ENCODE data around the gene PDLIM4.
A peak's percentile ranks its signal among the peaks of the same experiment; 100 is the strongest.

Gene PDLIM4

DNA sequence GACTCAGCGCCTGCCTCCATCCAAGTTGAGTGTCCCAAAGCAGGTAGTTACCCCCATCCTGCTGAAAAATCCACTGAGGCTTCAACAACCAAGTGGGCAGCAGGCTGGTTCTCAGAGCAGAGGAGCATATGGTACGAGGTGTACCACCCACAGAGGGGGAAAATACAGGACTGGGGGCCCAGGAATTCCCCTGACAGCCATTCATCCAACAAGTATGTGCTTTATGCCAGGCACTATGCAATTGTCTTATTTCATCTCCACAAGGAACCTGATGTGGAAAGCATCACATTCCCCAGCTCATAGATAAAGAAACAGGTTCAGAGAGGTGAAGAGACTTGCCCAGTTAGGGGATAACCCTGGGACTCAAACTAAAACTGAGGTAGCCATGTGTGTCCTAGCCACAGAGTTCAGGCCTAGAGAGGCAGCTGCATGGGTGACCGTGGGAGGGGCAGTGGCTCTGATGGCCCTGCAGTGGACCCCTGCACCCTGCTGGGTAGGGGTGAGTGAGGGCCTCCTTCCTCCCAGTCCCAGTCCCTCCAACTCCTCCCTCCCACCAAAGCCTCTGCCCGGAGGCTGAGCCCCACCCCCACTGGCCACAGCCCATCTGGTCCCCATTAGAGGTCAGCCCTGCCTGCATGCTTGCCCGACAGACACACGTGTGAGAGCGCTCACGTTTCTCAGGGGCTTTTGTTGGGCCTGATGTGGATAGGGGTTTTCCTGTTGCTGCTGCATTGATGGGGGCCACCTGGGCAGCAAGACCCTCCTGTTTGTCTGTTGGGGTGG lies 11.5 kb downstream of the PDLIM4 start:
- no peak for DNase-seq

DNA sequence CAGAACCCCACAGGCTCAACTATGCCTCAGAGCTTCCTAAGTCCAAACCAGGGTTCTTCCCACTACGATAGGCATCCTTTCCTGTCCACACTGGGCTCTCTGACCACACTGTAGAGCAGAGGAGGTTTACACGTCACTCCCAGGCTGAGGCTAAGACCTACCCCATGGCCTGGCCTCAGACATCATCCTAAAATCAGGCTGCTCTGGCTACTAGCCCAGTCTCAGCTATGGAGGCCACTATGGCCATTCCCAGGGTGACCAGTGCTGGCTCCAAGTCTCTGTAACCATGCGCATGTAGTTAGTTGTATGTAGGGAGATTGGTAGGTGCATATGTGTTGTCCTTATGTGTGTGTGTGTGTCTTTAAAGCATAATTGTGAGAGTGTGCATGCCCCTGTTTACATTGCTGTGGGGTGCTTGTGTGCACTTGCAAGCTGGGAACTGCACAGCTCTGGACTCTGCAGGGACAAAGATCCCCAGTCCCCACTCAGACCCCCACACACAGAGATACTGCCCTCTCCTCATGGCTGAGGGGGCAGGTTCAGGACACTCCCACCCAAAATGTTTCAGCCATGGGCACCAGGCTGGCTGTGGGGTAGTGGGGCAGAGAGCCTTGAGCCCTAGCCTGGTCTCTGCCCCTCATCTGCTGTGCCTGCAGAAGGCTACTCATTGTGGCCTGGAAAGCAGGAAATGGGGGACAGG lies 12.3 kb downstream of the PDLIM4 start:
- no peak for DNase-seq

DNA sequence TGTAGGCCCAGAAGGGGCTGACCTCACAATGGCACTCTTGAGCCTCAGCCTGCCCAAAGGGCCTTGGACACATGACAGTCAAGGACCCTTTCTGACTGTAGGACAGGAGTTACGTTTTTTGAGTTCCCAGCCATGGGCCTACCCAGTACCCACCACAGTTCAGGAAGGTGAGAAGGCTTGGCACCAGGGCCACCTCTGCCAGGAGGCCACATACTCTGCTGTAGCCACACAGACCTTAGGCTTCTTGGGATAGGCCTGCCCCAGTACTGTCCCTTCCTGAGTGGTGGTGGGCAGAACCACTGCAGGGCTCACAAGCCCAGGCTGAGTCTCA lies 12.8 kb downstream of the PDLIM4 start:
- no peak for DNase-seq

DNA sequence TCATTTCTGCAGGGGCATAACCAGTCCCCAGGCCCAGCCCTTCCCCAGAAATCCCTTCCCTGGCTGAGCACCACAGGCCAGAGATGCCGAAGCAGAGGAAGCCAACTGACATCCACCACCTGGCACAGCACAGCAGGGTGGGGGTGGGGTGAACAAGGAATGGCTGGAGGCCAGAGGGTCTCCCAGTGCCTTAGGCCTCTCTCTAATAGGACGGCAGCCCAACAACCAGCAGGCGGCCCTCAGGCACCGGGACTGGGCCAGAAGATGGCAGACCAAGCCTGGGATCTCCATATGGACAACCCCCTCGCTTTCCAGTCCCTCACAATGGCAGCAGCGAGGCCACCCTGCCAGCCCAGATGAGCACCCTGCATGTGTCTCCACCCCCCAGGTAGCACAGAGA lies 13.2 kb downstream of the PDLIM4 start:
- DNase-seq: no peak

DNA sequence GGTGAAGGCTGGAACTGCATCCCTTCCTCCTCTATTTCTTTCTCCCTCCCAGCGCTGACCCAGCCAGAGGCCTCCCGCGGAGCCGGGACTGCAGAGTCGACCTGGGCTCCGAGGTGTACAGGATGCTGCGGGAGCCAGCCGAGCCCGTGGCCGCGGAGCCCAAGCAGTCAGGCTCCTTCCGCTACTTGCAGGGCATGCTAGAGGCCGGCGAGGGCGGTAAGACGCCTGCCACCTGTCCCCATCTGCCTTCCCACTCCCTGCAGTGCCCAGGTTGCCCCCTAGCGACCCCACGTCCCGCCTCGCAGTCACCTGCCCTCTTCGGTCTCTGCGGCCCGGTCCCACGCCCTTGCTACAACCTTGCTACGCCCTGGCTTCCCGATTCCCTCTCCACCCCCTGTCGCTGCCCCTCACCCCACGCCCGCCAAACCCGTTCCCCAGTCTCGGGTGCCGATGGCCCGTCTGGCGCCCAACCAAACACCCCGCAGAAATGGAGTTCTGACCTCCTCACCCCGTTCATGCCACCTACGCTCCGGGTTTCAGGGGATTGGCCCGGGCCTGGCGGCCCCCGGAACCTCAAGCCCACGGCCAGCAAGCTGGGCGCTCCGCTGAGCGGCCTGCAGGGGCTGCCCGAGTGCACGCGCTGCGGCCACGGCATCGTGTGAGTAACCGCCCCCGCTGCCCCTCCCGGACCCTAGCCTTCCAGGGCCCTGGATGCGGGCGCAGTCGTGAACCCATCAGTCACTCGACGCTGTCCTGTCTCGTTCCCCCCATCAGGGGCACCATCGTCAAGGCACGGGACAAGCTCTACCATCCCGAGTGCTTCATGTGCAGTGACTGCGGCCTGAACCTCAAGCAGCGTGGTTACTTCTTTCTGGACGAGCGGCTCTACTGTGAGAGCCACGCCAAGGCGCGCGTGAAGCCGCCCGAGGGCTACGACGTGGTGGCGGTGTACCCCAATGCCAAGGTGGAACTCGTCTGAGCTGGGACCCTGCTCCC lies 14.1 kb downstream of the PDLIM4 start:
- DNase-seq: no peak

DNA sequence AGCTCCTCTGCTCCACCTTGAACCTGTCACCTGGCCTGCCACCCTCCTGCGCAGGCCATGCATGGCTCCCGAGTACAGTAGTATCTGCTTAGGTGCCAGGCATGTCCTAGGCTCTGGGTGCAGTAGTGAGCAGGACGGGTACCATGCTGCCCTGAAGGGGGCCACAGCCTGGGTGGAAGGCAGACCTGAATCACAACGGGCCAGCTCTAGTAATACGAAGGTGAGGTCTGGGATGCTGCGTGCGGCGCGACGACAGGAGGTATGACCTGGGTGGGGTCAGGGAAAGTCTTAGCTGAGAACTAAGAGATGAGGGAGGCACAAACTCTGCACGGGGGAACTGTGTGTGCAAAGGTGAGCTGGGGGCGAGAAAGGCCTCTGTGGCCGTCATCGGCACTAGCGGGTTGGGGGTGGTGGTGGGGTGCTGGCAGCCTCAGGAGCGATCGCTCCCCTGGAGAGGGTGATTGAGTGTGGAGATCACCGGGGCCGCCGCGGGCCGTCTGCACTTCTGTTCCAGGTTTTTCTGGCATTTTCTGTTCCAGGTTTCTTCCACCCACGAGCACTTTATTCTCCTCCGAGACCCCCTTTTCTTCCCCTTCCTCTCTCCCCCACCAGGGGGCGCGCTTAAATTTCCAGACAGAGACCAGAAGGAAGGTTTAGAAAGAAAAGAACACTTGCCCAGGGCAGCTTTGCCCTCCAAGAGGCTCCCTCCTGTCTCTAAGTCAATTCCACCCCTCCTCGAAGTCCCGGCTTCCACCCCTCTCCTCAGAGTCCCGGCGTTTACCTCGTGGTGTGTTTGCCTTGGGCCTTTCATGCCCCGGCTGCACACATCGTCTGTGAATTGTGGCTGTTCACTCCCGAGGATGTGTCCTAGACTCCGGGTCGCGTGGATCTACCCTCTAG lies 15.1 kb downstream of the PDLIM4 start:
- DNase-seq: peak; percentile 43

DNA sequence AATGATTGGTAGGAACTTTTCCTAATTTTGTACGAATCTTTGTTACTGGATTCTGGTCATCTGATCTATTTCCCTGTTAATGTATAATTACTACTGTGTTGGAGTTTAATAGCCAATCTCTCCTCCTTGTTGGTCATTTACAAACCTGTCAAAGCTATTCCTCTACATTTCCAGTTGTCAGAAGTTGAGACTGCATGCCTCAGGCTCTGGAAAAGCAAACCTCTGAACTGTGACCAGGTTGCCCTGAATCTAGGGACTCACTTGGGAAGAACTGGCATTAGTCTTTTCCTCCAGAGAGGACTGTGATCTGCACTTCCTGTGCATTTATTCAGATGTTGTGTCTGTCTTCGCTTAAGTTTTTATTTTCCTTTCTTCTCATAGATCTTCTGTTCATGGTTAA lies 16.1 kb downstream of the PDLIM4 start:
- DNase-seq: no peak

DNA sequence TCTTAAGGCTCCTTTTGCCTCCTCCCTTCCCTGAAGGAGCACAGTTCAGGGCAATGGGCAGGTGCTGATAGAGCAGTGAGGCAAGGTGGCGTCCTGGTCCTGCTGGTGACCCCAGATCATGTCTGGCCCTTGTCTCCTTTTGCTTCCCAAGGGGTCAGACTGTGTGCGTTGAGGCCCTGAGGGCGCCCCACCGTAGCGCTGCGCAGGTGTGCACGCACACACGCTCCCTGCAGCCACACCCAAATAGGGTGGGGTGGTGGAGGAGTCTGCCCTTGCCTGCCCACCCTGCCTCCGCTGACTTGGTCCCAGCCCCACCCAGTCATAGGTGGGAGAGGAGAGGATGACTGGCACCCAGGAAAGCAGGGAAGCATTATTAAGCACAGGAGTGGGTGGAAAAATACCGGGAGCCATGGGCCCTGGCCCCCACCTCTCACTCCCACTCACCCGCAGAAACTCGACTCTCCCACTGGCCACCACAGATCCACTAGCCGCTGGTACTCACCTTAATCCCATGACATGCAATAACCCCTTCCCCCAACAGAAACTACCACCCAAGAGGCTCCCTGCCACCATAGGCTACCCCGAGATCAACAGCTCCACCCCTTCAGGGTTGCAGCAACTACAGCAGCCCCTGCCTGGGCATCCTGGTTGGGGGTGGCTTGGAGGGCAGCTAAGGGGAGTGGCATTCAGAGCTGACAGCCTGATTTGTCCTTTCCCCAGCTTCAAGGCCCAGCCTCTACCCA lies 16.7 kb downstream of the PDLIM4 start:
- DNase-seq: no peak

DNA sequence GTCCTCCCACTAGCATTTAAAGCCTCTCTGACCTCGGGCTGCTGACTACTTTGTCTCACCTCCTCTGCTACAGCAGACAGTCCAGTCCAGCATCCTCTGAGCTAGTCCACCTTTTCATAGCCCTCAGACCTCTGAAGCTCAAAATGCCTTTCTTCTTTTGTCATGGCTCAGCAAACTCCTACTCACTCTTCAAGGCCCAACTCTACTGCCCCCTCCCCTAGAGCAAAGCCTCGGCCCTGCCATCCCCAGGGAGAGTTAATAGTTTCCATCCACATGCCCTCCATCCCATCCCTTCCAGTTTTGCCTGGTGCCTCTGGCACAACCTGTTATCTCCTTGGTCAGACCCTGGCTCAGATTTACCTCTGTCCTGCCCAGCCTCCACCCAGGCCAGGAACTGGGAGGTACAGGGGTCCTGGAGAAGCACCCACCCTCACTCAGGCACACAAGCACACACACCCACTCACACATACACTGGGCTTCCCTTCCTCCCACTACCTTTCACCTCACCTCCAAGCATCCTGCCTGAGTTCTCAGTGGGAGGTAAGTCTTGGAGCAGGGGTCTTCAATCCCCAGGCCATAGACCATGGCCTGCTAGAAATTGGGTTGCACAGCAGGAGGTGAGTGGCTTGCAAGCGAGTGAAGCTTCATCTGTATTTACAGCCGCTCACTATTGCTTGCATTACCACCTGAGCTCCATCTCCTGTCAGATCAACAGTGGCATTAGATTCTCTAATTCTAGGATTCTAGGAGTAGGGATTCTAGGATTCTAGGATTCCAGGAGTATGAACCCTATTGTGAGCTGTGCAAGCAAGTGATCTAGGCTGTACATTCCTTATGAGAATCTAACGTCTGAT lies 18.1 kb downstream of the PDLIM4 start:
- DNase-seq: no peak

DNA sequence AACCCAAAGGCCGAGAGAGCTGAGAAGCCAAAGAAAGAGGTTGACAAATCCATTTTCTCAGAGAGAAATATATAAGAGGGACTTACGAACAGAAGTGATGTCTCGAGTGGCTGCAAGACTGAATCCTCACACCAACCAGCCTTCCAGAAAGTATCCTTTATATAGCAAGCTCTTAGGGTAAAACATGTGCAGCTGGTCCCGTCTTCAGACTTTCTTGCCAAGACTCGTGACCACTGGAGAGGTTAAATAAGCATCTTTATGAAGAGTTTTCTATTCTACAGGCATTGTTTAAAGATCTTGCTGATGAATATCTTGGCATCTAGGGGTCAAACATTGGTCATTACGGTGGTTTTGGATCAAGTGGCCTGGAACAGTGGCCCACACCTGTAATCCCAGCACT lies 19.8 kb downstream of the PDLIM4 start:
- no peak for DNase-seq

DNA sequence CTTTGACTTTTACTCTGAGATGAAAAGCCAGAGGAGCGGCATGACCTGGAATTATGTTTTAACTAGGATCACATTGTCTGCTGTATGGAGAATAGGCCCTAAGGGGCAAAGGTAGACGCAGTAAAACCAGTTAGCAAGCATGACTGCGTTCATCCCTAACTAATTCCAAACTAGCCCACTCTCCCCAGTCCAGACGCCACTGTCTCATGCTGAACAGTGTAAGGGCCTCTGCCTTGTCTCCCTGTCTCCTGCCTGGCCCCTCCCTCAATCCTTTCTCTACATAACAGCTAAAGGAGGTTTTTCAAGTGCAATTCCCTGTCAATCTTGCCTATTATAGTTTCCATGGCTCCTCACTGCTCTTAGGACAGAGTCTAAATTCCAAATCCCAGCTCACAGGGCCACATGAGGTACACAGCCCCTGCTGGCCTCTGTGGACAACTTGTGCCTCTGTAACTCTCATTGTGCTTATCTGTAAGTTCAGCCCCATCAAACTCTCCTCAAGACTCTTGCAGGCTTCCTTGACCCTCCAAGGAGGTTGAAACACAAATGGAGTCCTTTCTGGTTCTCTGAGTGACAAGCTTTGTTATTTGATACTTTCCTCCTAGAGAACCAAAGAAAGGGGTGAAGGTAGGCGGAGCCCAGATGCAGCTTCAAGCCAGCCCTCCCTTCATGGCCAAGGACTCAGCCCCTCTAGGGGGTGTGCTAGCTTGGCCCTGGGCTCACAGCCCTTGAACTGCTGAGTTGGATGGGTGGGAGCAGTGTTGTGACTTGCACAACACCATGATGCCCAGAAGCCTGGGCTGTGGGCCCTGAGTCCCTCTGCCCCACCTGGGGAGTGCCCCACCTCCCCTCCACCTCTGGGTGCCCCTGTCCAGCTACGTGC lies 20.7 kb downstream of the PDLIM4 start:
- no peak for DNase-seq

DNA sequence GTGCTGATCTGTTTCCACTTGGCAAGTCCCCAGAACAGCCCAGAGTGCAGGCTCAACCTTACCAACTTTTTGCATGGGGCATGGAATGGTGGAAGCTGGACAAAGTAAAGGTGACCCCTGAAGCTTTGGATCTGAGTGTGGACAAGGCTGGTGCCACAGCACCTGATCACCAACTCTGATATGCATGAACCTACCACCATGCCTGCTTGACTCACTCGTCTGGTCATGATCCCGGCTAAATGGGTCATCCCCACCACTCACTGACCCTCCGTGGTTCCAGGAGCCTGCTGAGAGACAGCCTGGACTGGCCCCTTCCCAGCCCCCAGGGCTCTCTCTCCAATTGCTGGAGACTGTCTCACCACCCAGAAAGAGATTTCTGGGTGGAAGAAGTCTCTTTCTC lies 22.3 kb downstream of the PDLIM4 start:
- DNase-seq: no peak

DNA sequence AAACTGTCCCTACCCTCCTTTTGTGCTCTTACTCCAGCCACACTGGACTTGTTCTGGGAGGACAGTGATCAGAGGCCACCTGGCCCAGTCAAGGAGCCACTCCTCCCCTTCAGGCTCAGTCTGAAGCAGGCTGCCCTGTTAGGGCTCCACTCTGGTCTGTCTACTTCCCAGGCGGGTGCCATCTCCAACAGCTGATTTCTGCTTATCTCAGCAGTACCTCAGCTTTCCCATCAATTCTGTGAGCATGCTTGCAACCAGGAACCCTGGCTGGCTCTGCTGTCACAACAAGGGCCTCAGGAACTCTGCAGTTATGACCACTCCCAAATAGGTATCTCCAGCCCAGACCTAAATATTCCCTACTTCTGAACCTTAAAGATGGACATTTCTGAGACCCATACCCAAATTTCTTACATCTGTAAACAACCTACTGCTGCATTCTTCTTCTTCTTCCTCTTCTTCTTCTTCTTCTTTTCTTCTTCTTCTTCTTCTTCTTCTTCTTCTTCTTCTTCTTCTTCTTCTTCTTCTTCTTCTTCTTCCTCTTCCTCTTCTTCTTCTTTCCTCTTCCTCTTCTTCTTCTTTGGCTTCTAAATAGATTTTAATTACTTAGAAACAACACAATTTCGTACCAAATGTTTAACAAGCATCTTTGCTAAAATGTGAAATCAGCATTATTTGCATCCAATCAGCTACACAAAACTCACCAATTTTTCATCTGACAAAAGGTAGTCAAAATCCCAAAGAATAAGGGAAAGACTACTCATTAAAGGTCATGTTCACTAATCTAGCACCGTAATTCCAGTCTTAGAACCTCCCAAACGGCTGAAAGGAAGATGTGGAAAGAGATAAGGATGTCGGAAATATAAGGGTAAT lies 23.1 kb downstream of the PDLIM4 start:
- DNase-seq: no peak

DNA sequence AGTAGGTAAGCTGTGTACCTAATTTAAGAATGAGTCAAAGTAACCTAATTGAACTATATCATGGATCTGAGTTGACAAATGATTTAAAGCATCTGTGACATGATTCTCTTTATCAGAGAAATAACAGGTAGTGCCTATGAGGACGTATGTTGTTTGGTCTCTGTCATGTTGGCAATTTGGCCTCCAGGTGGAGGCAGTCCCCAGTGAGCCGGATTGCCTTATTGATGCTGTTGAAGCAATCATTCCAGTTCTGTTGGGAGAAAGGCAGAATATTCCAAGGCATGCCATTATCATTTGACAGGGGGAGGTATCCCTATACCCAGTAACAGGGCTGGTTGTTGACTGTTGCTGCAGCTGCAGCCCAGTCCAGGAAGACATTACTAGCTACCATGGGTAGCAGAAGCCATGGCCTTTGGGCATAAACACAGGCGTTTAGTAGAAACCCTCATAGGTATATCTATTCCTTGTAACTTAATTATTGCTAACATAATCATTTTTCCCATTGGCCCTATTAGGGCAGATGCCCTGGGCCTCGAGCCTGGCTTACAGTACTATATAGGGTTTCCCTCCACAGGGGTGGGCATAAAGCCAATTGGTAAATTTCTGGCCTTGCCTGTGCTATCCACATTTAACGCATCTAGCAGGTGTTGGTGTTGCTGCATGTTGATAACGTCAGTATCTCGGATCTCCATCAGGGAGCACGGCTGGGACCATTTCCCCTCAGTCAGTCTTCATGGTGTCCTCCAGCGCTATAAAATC lies 24.5 kb downstream of the PDLIM4 start:
- DNase-seq: no peak

DNA sequence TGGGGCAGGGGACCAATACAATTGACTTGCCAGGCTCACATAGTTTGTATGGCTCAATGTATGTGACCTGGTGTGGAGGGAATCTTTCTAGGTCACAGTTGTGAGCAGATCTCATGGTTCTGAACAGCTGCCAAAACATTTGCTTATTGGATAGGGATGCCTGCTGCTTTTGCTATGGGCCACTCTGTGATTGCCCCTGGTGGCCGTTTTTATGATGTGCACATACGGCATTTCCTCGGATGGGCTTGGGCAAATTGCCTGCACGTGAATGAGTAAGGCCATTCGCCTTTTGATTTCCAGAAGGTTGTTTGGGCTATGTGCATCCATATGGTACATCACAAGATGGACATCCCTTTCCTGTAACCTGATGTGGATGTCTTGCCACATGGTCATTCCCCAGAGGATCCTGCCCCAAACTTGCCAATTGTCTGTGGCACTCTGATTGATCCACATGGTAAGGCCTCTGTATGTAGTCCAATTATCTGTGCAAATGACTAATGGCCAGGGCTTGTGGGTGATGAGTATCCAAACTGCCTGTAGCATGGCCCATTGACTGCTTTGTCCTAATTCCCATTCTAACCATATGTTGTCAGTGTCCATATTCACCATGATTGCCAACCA lies 26.0 kb downstream of the PDLIM4 start:
- DNase-seq: no peak

DNA sequence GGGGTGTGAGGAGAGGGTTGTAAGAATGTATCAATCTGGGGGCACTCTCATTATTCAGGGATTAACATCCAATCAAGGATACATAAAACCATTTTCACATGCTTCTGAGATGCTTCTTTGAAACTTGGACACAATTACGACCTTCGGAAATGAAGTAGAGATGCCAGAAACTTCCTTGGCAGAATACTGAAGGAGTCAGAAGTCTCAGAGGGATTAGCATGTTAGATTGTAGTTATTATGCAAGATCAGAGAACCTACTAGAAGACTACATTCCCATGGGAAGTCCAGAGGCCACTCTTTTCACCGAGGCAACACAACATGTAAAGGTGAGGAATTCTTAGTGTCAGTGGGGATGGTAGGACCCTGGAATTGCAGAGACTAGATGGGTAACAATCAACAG lies 31.6 kb downstream of the PDLIM4 start:
- no peak for DNase-seq

DNA sequence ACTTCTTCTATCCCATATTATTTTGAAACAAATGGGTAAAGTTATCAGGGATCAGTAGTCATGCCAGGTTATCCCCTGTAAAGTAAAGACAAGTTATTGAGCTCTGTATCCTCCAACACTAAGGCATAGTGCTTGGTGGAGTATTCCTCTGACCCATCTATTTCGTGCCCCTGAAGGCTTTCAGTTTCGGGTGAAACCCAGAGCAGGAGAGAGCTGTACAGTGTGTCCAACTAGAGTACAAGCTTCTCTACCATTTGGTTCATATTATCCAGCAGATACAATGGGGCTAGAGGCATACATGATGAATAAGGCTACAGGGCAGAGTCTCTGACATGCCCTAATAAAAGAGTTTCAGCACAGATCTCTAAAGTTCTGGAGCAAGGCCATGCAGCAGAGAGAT lies 33.5 kb downstream of the PDLIM4 start:
- no peak for DNase-seq

Measured in NCI-H345 (cell line).